ENCODE results near the gene FOXF1. TPM values are rescaled to one million over a fixed set of nuclear protein-coding genes. Genes with fewer than 3 reads are reported as not detected.

The FOXF1 gene
- total and polyA plus RNA-seq, 9 donors: 0.22 to 1.5 (median 0.45) TPM

DNA sequence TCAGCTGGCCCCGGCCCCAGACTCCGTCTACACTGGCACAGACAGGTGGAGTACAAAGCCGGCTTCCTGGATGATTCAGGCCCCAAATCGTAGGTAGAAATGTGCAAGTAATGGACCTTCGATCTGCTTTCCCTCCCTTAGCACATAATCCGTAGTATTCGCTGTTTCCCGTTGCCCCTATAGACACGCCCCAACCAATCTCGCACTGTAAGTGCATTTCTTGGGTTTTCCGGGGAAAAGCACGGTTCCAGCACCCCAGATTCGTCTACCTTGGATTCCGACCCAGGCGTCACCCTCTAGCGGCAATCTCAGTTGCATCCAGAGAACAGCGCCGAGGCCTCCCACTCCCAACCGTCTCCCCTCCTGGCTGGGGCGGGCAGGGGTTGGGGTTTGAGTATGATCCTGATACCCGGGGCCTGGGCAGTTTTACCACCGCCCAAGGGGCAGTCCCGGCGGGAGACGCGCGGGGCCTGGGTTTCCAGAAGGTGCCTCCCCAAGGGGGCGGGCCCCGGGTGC is 12.1 kb upstream of the FOXF1 start:
- WGBS, 3 donors: 2 to 7% (median 4%) methylated on average over 28 to 29 of the region's 29 CpGs
- TF ChIP-seq POLR2A (IDR thresholded peaks at IDR 0.05) (no peak), EP300 (IDR thresholded peaks at IDR 0.05) (no peak)
- TF ChIP-seq, protein P1, sequence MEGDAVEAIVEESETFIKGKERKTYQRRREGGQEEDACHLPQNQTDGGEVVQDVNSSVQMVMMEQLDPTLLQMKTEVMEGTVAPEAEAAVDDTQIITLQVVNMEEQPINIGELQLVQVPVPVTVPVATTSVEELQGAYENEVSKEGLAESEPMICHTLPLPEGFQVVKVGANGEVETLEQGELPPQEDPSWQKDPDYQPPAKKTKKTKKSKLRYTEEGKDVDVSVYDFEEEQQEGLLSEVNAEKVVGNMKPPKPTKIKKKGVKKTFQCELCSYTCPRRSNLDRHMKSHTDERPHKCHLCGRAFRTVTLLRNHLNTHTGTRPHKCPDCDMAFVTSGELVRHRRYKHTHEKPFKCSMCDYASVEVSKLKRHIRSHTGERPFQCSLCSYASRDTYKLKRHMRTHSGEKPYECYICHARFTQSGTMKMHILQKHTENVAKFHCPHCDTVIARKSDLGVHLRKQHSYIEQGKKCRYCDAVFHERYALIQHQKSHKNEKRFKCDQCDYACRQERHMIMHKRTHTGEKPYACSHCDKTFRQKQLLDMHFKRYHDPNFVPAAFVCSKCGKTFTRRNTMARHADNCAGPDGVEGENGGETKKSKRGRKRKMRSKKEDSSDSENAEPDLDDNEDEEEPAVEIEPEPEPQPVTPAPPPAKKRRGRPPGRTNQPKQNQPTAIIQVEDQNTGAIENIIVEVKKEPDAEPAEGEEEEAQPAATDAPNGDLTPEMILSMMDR (IDR thresholded peaks at IDR 0.05): no peak
- Histone ChIP-seq H3K36me3 (no peaks in the 10 kb centered on the region), H3K27ac (no peak overlapping the region), H3K9me3 (no peaks in the 10 kb centered on the region), H3K4me1 (ENCODE audit: insufficient read depth) (no peaks in the 10 kb centered on the region), H3K27me3 (no peaks in the 10 kb centered on the region), H3K4me3 (no peak overlapping the region)
- DNase-seq: no peak
- intact Hi-C loops (cut with DNase I): no loop called here

DNA sequence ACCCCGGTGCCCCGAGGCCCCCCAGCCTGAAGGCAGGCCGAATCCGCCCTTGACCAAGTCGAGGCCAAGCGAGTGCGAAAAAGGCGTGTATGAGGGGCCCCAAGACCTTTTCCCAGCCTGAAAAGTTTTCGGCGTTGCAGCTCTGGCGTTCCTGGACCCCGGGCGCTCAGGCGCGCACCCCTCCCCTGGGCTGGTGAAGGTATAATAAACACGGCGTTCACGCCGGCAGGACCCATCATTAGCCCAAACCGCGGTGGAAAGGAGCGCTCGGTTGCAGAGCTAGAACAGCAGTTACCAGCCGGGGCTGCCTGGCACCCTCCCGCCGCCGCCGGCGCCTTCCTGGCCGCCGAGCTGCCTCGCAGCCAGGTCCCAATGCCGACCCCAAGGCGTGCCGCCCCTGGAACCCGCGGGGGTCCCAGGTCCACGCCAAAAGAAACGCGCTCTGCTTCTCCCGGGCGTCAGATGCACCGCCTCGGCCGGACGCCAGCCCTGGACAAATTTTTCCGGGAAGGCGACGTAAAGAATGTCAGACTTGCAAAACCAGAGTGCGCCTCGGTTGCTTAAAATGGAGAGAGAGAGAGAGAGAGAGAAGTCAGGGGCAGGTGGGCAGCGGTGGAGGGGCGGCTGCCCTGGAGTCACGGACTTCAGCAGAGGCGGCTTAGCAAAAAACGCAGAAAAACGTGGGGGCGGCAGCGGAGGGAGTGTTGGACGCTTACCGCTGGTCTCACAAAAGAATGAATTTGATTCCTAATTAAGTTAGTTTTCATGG is 11.5 kb upstream of the FOXF1 start:
- H3K4me3 ChIP-seq: no peak overlapping the region
- no peak for DNase-seq
- no peaks in the 10 kb centered on the region for H3K27me3 ChIP-seq
- WGBS, 3 donors: 4 to 5% (median 4%) methylated on average over 50 to 61 of the region's 61 CpGs
- no peaks in the 10 kb centered on the region for H3K4me1 ChIP-seq (ENCODE audit: insufficient read depth)
- H3K9me3 ChIP-seq: no peaks in the 10 kb centered on the region
- no peaks in the 10 kb centered on the region for H3K36me3 ChIP-seq
- H3K27ac ChIP-seq: no peak overlapping the region
- intact Hi-C loops (cut with DNase I): no loop called here
- TF ChIP-seq POLR2A (IDR thresholded peaks at IDR 0.05) (no peak), EP300 (IDR thresholded peaks at IDR 0.05) (no peak)
- TF ChIP-seq, protein P1 (IDR thresholded peaks at IDR 0.05): no peak

DNA sequence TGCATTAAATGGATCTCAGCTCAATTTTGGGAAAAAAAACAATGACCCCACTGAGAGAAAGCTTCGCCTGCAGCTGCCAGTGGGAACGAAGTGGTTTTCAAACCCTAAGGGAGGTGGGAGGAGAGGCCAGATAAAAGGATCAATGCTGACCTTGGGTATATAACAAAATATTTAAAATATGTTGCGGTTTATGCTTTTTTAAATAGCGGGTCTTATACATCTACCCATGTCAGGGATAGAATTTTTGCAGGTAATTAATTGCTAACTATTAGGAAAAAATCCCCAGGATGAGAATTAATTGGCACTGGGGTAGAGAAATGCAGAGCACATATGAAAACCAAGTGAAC is 10.9 kb upstream of the FOXF1 start:
- TF ChIP-seq POLR2A (IDR thresholded peaks at IDR 0.05): no peak
- TF ChIP-seq, protein P1 (IDR thresholded peaks at IDR 0.05): no peak
- TF ChIP-seq EP300 (IDR thresholded peaks at IDR 0.05): no peak
- no peak overlapping the region for H3K27ac ChIP-seq
- no peaks in the 10 kb centered on the region for H3K9me3 ChIP-seq
- no peaks in the 10 kb centered on the region for H3K27me3 ChIP-seq
- no peak for DNase-seq
- intact Hi-C loops (cut with DNase I): no loop called here
- 8 to 16% (median 8%) methylated on average over 4 of the region's 4 CpGs for WGBS, 3 donors
- H3K36me3 ChIP-seq: no peaks in the 10 kb centered on the region
- H3K4me1 ChIP-seq (ENCODE audit: insufficient read depth): no peaks in the 10 kb centered on the region
- no peak overlapping the region for H3K4me3 ChIP-seq

DNA sequence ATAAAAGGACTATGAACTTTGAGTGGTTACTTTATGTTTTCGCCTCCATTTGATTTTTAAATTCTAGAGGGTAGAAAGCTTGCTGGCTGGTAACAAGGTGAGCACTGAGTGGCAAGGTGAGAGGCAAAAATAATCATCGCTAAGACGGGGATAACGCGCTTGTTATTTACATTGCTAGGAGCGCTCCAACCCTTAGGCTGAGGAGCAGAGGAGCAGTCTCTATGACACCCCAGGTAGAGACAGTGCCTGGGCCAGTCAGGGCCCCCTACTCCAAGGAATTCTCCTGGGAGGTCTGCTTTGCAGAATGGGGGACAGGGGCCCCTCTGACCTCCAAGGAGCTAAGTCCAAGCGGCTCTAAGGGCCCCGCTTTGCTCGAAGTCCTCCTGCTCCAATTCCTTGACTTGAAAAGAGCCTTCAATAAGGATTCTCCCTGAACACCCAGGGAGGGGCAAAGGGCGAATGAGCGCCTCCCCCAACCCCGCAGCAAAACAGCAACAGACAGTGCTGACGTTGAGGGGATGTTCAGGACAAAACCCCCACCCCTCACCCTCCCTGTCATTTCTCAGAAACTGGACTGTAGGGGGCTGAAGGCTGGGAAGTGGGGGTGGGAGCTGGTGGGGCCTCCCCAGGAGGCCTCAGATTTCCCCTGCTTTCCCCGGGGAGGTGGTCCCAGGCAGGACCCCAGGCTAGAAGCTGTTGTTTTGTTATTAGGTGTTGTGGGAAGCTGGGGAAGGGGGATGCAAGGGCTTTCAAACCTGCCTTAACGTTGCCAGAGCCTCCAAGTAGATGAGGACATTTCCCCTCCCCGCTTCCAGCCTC is 10.2 kb upstream of the FOXF1 start:
- H3K4me1 ChIP-seq (ENCODE audit: insufficient read depth): peaks cover under 1% of the 10 kb centered on the region
- H3K4me3 ChIP-seq: no peak overlapping the region
- intact Hi-C loops (cut with DNase I): no loop called here
- DNase-seq: no peak
- 8 to 11% (median 8%) methylated on average over 16 of the region's 16 CpGs for WGBS, 3 donors
- H3K27me3 ChIP-seq: peaks cover 2% of the 10 kb centered on the region
- H3K27ac ChIP-seq: no peak overlapping the region
- no peaks in the 10 kb centered on the region for H3K9me3 ChIP-seq
- no peaks in the 10 kb centered on the region for H3K36me3 ChIP-seq
- TF ChIP-seq, protein P1 (IDR thresholded peaks at IDR 0.05): no peak
- TF ChIP-seq EP300 (IDR thresholded peaks at IDR 0.05) (no peak), POLR2A (IDR thresholded peaks at IDR 0.05) (no peak)
